ENCODE measurements around the gene RAD52. TPM values are rescaled to one million over a fixed set of nuclear protein-coding genes. Genes with fewer than 3 reads are reported as not detected.

Gene RAD52
- total RNA-seq, 1 donor: 22.4 TPM

GRCh38 chr12:916240-916639 lies 33.3 kb downstream of the RAD52 start:
- DNase-seq (ENCODE audit: low read depth in 2 of 3, low spot score in 2 of 3): peak in 1 of 3 donors; percentile 73

- DNase-seq (ENCODE audit: low read depth in 2 of 3, low spot score in 2 of 3): peak in 1 of 3 donors; percentile 48
These were observed 34.4 kb downstream of the RAD52 start for GRCh38 chr12:915090-915489.

- no peak for DNase-seq (ENCODE audit: low read depth in 2 of 3, low spot score in 2 of 3)
These were observed 35.4 kb downstream of the RAD52 start for GRCh38 chr12:913919-914698.

GRCh38 chr12:912466-913235 lies 36.8 kb downstream of the RAD52 start:
- no peak for DNase-seq (ENCODE audit: low read depth in 2 of 3, low spot score in 2 of 3)

- DNase-seq (ENCODE audit: low read depth in 2 of 3, low spot score in 2 of 3): peak in 2 of 3 donors; percentile 84 to 87
These were observed 38.2 kb downstream of the RAD52 start for GRCh38 chr12:911191-911826.

GRCh38 chr12:910416-910815 lies 39.1 kb downstream of the RAD52 start:
- no peak for DNase-seq (ENCODE audit: low read depth in 2 of 3, low spot score in 2 of 3)

- DNase-seq (ENCODE audit: low read depth in 2 of 3, low spot score in 2 of 3): no peak
These were observed 39.6 kb downstream of the RAD52 start for GRCh38 chr12:909861-910260.

- DNase-seq (ENCODE audit: low read depth in 2 of 3, low spot score in 2 of 3): peak in 2 of 3 donors; percentile 58 to 80
These were observed 41.9 kb downstream of the RAD52 start for GRCh38 chr12:907413-908185.

- no peak for DNase-seq (ENCODE audit: low read depth in 2 of 3, low spot score in 2 of 3)
These were observed 43.4 kb downstream of the RAD52 start for GRCh38 chr12:906062-906585.

GRCh38 chr12:905261-906031 lies 44.0 kb downstream of the RAD52 start:
- no peak for DNase-seq (ENCODE audit: low read depth in 2 of 3, low spot score in 2 of 3)

GRCh38 chr12:904010-904414 lies 45.5 kb downstream of the RAD52 start:
- peak in 1 of 3 donors; percentile 31 for DNase-seq (ENCODE audit: low read depth in 2 of 3, low spot score in 2 of 3)

- no peak for DNase-seq (ENCODE audit: low read depth in 2 of 3, low spot score in 2 of 3)
These were observed 46.4 kb downstream of the RAD52 start for GRCh38 chr12:903055-903454.

- no peak for DNase-seq (ENCODE audit: low read depth in 2 of 3, low spot score in 2 of 3)
These were observed 46.9 kb downstream of the RAD52 start for GRCh38 chr12:902581-902980.

GRCh38 chr12:897386-897785 lies 52.1 kb downstream of the RAD52 start:
- DNase-seq (ENCODE audit: low read depth in 2 of 3, low spot score in 2 of 3): no peak

GRCh38 chr12:896031-896430 lies 53.5 kb downstream of the RAD52 start:
- no peak for DNase-seq (ENCODE audit: low read depth in 2 of 3, low spot score in 2 of 3)

GRCh38 chr12:894226-894625 lies 55.3 kb downstream of the RAD52 start:
- no peak for DNase-seq (ENCODE audit: low read depth in 2 of 3, low spot score in 2 of 3)

GRCh38 chr12:886206-886605 lies 63.3 kb downstream of the RAD52 start:
- no peak for DNase-seq (ENCODE audit: low read depth in 2 of 3, low spot score in 2 of 3)

- DNase-seq (ENCODE audit: low read depth in 2 of 3, low spot score in 2 of 3): no peak
These were observed 63.8 kb downstream of the RAD52 start for GRCh38 chr12:885701-886100.

- DNase-seq (ENCODE audit: low read depth in 2 of 3, low spot score in 2 of 3): no peak
These were observed 64.6 kb downstream of the RAD52 start for GRCh38 chr12:884746-885414.

Measured in hematopoietic multipotent progenitor cell (in vitro differentiated cells).